ENCODE data around the gene ISG15.

Gene ISG15

DNA sequence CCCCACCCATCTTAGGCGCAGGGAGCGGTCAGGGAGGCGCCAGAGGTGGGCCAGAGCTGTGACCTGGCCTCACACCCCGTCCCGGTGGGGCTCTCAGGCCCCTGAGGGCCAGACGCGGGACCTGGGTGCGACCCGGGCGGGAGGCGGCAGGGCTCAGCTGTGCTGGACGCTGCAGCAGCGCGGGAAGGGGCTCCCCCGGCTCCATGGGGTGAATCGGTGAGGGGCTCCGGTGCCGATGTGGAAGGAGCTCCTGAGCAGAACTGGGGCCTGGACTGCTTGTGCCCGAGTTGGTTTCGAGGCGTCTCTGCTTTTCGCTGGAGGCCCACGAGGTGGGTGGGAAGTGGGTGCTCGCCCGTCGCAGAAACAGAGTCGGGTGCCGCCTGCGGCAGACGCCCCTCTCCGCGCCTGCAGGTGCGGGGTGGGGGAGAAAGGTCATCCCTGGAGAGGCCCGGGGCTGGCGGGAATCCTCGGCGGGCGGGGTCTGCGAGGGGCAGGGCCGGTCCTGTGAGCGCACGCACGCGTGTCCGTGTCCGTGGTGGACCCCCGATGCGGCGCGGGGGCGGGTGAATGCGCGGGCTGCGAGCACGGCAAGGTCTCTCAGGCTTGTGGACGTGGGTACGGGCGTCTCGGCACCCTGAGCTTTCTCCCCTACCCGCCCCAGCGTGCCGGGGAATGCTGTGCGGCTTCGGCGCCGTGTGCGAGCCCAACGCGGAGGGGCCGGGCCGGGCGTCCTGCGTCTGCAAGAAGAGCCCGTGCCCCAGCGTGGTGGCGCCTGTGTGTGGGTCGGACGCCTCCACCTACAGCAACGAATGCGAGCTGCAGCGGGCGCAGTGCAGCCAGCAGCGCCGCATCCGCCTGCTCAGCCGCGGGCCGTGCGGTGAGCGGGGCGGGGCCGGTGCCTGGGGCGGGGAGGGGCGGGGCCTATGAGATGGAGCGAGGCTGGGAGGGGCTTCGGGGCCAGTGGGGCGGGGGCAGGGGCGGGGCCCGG is 27.0 kb downstream of the ISG15 start:
- TF ChIP-seq, protein P1, sequence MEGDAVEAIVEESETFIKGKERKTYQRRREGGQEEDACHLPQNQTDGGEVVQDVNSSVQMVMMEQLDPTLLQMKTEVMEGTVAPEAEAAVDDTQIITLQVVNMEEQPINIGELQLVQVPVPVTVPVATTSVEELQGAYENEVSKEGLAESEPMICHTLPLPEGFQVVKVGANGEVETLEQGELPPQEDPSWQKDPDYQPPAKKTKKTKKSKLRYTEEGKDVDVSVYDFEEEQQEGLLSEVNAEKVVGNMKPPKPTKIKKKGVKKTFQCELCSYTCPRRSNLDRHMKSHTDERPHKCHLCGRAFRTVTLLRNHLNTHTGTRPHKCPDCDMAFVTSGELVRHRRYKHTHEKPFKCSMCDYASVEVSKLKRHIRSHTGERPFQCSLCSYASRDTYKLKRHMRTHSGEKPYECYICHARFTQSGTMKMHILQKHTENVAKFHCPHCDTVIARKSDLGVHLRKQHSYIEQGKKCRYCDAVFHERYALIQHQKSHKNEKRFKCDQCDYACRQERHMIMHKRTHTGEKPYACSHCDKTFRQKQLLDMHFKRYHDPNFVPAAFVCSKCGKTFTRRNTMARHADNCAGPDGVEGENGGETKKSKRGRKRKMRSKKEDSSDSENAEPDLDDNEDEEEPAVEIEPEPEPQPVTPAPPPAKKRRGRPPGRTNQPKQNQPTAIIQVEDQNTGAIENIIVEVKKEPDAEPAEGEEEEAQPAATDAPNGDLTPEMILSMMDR (IDR thresholded peaks at IDR 0.05; ENCODE audit: borderline replicate concordance, insufficient read depth, low read depth, low read length): no peak
- peak overlapping the region; percentile 49 for H3K4me3 ChIP-seq (ENCODE audit: low read depth, low read length)

DNA sequence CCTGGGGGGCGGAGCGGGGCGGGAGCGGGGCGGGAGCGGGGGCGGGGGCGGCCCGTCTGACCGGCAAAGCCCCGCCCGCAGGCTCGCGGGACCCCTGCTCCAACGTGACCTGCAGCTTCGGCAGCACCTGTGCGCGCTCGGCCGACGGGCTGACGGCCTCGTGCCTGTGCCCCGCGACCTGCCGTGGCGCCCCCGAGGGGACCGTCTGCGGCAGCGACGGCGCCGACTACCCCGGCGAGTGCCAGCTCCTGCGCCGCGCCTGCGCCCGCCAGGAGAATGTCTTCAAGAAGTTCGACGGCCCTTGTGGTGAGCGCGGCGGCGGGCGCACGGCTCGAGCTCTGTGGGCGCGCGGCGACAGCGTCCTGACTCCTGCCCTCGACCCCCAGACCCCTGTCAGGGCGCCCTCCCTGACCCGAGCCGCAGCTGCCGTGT is 27.8 kb downstream of the ISG15 start:
- TF ChIP-seq, protein P1 (IDR thresholded peaks at IDR 0.05; ENCODE audit: borderline replicate concordance, insufficient read depth, low read depth, low read length): no peak

DNA sequence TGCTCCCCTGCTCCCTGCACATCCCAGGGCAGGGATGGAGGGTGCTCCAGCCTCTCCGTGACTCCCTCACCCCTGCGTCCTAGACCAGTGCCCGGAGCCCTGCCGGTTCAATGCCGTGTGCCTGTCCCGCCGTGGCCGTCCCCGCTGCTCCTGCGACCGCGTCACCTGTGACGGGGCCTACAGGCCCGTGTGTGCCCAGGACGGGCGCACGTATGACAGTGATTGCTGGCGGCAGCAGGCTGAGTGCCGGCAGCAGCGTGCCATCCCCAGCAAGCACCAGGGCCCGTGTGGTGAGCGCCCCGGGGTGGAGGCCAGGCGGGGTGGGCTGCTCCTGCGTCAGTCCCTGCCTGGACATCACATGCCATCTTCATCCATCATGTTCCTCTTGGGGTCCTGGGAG is 28.6 kb downstream of the ISG15 start:
- no peak overlapping the region for H3K4me3 ChIP-seq (ENCODE audit: low read depth, low read length)
- TF ChIP-seq, protein P1 (IDR thresholded peaks at IDR 0.05; ENCODE audit: borderline replicate concordance, insufficient read depth, low read depth, low read length): no peak

More for the DNA sequence above, 27.8 kb downstream of the ISG15 start:
- H3K4me3 ChIP-seq (ENCODE audit: low read depth, low read length): no peak overlapping the region

DNA sequence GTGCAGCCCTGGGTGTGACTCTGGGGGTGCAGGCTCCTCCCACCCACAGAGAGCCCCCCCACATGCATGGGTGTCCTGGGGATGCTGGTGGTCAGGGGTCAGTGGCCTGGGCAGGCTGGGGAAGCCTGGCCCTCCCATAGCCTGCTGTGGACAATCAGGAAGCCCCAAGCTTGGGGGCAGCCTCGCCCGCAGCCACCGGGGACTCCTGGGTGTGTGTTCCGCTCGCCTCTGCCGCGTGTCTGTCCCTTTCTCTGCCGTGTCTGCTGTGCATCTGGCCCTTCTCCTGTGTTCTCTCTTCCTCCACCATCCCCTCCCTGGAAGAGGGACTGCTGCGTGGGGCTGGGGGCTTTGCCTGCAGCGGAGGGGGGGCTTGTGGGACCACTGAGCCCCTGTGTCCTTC is 29.5 kb downstream of the ISG15 start:
- no peak overlapping the region for H3K4me3 ChIP-seq (ENCODE audit: low read depth, low read length)
- TF ChIP-seq, protein P1 (IDR thresholded peaks at IDR 0.05; ENCODE audit: borderline replicate concordance, insufficient read depth, low read depth, low read length): no peak

DNA sequence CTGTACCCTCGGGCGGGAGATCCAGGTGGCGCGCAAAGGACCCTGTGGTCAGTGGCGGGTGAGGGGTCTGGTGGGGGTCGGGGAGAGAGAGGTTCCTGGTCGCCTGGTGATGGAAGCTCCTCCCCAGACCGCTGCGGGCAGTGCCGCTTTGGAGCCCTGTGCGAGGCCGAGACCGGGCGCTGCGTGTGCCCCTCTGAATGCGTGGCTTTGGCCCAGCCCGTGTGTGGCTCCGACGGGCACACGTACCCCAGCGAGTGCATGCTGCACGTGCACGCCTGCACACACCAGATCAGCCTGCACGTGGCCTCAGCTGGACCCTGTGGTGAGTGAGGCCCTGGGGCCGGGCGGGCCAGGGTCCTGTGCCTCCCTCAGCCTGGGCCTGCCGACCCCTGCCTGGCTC is 30.1 kb downstream of the ISG15 start:
- TF ChIP-seq, protein P1 (IDR thresholded peaks at IDR 0.05; ENCODE audit: borderline replicate concordance, insufficient read depth, low read depth, low read length): no peak
- no peak overlapping the region for H3K4me3 ChIP-seq (ENCODE audit: low read depth, low read length)

DNA sequence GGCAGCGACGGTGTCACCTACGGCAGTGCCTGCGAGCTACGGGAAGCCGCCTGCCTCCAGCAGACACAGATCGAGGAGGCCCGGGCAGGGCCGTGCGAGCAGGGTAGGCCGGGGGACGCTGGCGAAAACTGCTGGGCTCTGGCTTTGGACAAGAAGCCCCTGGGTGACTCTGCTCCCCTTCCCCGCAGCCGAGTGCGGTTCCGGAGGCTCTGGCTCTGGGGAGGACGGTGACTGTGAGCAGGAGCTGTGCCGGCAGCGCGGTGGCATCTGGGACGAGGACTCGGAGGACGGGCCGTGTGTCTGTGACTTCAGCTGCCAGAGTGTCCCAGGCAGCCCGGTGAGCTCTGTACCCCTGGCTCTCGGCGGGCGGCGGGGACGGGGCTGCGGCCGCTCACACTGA is 30.6 kb downstream of the ISG15 start:
- H3K4me3 ChIP-seq (ENCODE audit: low read depth, low read length): no peak overlapping the region
- TF ChIP-seq, protein P1 (IDR thresholded peaks at IDR 0.05; ENCODE audit: borderline replicate concordance, insufficient read depth, low read depth, low read length): no peak

Measured in GM12875 (cell line).